Stimulated activated naive CD8-positive, alpha-beta T cell treated with anti-CD3 and anti-CD28 coated beads, Interleukin-15, Interleukin-2, amounts not matched to agents 100 U/mL and 50 U/mL, for 24 hours (primary cell): ENCODE measurements around the gene P2RX1.

ENCODE experiments used
- ATAC-seq: fragments of 150-1000 bp; cut with Tn5 transposase; one replicate; pipeline ENCODE4 v1.10.0; 2021
- DNase-seq: peaks from one replicate; pipeline ENCODE4 v3.0.0; 2021

P2RX1 gene

DNA sequence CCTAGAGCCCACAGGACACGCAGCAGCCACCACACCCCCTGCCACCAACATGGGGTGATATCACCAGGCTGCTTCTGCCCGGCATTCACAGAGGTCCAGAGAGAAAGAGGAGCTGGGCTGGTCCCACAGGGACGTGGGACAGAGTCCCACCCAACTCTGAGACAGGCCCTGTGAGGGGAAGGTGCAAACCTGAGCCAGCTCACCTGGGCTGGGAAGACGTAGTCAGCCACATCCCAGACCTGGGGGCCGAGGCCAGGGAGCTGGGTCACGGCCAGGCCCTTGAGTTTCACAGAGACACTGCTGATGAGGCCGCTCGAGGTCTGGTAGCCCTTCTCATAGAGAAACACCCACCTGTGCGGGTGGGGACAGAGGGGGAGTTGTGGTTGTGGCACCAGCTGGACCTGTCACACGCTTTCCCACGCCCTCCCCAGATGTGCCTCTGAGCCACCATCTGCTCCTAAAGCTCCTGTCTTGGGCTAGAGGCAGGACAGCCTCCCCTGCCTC lies 11.2 kb downstream of the P2RX1 start:
- DNase-seq (no peak), ATAC-seq (no peak)

GRCh38 chr17:3904501-3904900 lies 11.8 kb downstream of the P2RX1 start:
- ATAC-seq = peak; percentile 29

GRCh38 chr17:3903881-3904290 lies 12.4 kb downstream of the P2RX1 start:
- ATAC-seq = no peak

More at GRCh38 chr17:3904501-3904900, 11.8 kb downstream of the P2RX1 start:
- DNase-seq = no peak

GRCh38 chr17:3903051-3903825 lies 13.0 kb downstream of the P2RX1 start:
- no peak for DNase-seq
- ATAC-seq = no peak

More at GRCh38 chr17:3903881-3904290, 12.4 kb downstream of the P2RX1 start:
- DNase-seq = no peak

GRCh38 chr17:3900646-3901045 lies 15.6 kb downstream of the P2RX1 start:
- DNase-seq (no peak), ATAC-seq (no peak)

DNA sequence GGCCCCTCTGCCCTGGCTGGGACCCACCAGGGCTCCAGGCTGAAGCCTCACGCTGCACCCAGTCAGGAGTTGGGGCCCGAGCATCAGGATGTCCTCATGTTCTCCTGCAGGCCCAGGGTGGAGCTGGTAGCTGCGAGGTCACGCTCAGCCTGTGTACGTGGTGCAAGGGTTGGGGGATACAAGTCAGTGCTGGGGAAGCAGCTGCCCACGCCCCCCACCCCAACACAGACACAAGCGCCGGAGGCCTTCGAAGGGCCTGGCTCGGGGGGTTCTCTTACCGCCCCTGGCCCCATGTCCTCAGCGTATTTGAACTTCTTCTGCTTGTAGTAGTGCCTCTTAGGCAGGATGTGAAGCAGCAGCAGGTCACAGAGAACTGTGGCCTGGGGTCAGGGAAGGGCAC lies 18.5 kb downstream of the P2RX1 start:
- no peak for ATAC-seq

GRCh38 chr17:3896968-3897235 lies 19.4 kb downstream of the P2RX1 start:
- ATAC-seq = no peak
- no peak for DNase-seq

More for the DNA sequence above, 18.5 kb downstream of the P2RX1 start:
- DNase-seq = no peak

DNA sequence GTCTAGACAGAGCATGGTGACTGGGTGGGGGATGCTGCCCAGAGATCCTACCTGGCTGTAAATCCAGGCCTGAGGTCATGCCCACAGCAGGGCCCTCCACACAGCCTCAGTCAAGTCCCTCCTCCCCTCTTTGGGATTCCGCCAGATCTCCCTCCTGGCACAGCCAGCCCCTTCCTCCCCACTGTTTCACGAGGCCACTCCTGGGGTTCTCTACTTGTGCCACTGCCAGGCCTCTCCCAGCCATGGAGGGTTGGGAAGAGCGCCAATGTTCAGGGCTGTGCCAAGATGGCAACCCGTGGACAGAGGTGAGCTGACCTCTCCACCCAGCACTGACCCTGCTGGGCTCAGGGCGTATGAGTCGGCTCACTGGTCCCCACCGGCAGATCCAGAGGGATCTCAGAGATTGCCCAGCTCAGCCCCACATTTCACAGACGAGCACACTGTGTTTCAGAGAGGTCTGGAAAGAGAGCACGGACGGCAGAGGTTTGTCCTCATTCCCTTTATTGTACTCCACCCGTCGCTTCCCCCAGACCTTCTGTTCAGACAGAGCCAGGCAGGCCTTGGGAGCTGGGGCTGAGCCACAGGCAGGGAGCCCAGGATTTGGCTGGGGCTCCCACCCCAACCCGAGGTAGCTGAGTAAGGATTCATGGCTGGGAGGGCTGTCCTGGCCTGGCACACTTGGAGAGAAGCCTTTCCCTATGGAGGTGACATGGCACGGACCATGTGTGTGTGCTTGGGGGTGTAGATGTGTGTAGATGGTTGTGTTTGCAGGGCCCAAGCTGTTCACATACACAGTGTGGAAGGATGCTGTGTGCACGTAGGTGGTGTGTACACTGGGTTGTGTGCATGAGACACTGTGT lies 19.9 kb downstream of the P2RX1 start:
- ATAC-seq = no peak

DNA sequence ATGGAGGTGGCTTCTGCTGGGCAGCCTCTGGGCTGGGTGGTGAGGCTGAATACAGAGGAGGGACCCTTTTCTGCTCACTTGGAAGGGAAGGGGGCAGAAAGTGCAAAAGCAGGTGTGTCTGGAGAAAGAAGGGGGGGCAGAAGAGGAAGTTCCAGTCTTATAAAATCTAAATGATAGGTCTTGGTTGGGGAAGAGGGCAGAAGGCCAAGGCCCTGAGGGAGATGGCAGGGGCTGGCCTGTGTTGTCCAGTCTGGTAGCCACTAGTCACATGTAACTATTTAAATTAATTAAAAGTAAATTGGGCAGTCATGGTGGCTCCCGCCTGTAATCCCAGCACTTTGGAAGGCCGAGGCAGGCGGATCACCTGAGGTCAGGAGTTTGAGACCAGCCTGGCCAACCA lies 20.9 kb downstream of the P2RX1 start:
- DNase-seq = no peak

More for the DNA sequence above, 19.9 kb downstream of the P2RX1 start:
- no peak for DNase-seq

DNA sequence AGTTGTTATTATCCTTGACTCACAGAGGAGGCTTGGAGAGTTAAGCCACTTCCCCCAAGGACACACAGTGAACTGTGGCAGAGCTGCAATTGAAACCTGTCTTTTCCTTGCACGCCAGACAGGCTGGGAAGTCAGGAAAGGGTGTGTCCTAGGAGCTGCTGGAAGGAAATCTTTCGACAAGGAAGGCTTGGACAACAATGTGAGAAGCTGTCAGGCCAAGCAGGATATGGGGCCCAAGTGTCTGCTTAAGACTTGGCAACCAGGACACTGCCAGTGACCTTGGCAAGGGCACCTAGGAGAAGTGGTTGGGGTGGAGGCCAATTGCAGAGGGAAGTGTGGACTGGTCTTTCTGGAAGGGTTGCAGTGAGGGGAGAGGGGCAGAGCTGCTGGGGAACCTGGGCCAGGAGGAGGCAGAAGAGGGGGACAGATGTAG lies 21.3 kb downstream of the P2RX1 start:
- no peak for ATAC-seq

More for the DNA sequence above, 20.9 kb downstream of the P2RX1 start:
- ATAC-seq = no peak

GRCh38 chr17:3894188-3894587 lies 22.1 kb downstream of the P2RX1 start:
- no peak for DNase-seq
- no peak for ATAC-seq

More for the DNA sequence above, 21.3 kb downstream of the P2RX1 start:
- no peak for DNase-seq

GRCh38 chr17:3893720-3894116 lies 22.5 kb downstream of the P2RX1 start:
- no peak for ATAC-seq
- DNase-seq = no peak

GRCh38 chr17:3893003-3893719 lies 23.1 kb downstream of the P2RX1 start, which contains the start of gene CAMKK1:
Gene CAMKK1, minus strand, starts transcription at chr17:3893053. Its CDS starts 7,366 bp downstream, at chr17:3885687.
- DNase-seq = peak; percentile 93
- peak; percentile 90 for ATAC-seq

DNA sequence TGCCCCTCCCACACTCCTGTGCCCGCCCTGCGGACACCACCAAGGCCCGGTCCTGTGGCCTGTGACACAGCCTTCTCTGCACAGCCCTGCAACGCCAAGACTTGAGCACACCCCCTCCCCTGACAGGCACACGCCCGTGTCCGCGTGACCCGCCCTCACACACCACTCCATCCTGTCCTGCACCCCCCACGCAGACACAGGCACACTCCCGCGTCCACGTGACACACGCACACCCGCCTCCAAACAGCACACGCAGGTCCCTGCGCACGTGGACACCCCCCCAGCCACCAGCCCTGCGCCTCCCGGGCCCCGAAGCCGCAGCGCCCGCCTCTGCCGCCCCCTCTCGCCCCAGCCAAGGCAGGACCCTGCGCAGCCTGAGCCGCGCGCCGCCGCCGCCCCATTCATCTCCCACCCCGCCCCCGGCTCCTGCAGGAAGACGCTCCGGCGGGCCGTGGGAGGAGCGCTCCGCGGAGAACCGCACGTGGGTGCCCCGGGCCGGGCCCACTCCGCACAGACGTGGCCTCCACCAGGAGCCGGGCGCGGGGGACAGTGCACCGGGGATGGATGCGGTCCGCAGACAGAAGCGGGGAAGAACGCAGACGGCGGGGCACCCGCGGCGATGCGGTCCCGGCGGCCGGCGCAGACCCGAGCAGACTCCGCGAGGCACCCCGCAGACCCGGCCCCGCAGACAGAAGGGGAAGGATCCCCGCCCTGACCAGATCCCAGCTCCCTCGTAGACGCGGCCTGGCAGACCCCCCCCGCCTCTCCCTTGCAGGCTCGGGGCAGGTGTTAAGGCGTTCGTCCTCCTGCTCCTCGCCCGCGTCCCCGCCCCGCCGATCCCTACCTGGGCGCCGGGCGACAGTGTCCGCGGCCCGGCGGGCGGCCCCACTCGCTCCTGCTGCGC lies 23.9 kb downstream of the P2RX1 start:
- DNase-seq (peak; percentile 62), ATAC-seq (peak; percentile 12)

DNA sequence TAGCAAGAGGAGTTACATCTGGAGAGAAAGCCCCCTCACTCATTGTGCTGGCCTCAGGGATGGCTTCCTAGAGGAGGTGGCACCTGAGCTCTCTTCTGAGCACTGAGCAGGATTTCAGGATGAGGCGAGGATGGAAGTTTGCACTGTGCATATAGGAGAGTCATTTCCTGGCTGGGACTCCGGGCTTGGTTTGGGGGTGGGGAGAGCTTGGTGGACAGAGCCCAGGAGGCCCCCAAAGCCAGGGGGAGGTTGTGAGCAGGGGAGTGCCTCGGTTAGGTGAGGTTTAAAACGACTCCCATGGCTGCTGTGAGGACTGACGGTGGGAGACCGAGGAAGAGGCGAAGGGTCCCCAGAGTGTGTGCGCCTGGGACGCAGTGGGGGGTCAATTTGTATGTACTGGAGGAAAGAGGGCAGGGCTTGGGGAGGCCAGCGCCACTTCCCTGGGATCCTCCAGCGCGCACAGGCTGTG lies 24.6 kb downstream of the P2RX1 start:
- ATAC-seq (no peak), DNase-seq (no peak)

GRCh38 chr17:3890878-3891219 lies 25.4 kb downstream of the P2RX1 start:
- ATAC-seq (no peak), DNase-seq (no peak)

DNA sequence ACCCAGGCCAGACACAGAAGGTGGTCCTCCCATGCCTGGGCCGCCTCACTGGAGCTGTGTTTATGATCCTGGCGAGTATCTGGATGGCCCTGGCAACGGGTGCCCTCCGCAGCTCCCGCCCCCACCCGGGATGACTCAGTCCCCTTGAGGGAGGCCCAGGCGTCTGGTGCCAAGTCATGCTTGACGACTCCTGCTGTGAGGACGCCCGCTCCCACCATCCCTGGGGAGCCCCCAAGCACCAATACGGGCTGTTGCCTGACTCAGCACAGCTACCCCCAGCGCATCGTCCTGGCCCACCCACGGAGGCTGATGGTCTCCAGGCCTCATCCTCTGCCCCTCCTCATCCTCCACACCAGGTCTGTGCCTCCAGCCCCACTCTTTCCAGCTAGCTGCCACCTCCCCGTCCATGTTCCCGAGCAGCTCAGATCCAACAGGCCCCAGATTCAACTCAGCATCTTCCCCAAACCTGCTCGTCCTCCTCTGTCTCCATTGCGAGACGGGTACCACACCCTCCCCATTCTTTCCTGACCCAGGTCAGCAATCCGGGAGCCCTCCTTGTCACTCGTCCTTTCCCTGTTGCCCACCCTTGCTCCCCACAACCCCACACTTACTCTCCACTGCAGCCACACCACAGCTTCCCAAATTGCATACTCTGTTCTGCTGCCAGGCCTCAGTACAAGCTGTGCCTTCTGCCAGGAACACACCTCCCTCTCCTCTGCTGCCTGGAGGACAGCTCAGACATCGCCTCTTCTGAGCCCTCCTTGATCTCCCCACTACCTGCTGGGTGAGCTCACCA lies 26.0 kb downstream of the P2RX1 start:
- DNase-seq = peak; percentile 53
- no peak for ATAC-seq

DNA sequence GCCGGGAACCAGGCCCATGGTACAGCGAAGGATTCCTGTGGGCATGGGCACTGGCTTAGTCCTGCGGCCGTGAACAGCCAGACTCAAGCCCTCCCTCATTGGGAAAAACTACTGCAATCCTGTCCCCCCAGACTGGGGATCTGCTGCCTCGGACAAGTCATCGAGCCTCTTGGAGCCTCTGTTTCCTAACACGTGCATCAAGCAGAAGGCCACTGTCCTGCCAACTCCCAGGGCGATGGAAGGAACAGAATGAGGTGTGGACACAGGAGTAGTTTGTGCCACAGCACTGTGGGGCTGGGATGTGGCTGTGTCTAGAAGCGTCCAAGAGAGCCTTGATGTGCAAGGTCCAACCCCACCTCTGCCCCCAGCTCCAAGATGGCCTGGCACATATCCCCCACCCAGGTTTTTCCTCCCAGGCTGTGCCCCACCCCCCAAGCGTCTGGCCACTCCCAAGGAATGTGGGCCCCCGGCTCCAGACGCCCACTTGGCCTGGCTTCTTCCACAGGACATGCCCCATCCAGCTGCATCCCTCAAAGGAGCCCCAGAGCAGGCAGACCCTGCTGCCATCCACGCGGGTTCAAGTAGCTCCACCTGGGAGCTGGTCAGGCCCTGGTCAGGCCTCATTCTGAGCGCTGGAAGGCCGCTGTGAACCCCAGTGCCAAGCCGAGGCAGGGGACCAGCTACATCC lies 26.8 kb downstream of the P2RX1 start:
- no peak for DNase-seq

DNA sequence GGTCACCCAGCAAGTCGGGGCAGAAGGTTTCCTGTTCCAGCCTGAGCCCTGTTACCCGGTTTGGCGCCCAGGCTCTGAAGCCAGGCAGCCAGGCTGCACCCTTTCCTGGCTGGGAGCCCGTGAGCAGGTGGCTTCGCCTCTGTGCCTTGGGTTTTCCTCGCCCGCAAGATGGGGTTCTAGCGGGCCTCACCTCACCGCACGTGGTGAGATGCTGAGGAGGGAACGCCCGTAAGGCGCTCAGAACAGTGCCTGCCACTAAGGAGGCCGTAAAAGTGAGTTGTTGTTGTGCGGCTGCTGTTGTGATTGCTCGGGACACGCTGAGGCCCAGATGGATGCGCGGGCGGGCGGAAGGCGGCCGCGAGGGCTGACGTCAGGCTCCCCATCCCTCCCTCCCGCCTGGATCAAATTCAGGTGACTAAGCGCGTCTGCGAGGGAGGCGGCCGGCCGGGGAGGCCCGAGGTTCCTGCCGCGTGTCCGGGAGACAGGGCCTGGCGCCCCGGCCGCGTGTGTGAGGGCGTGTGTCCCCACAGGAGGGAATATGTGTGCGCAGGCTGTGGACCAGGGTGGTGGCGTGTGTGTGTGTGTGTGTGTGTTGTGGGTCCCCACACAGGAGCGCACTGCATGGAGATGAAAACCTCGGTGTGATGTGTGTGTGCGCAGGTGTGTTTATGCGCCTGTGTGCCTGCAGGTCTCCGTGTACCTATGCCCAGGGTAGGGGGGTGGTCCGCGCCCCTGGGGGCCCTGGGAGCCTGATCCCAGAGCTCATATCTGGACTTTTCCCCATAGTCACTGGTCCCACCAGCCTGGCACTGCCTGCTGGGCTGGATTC lies 27.7 kb downstream of the P2RX1 start:
- no peak for DNase-seq

More for the DNA sequence above, 26.8 kb downstream of the P2RX1 start:
- no peak for ATAC-seq

More for the DNA sequence above, 27.7 kb downstream of the P2RX1 start:
- ATAC-seq = no peak
